NCI-H748 treated with DMSO at 0.1 percent for 48 hours (cell line): ENCODE measurements around the gene KLK6.

Experiments used
- DNase-seq: peaks from one replicate; lab custom pipeline; 2025; lab: John Stamatoyannopoulos, UW

Gene KLK6

DNA sequence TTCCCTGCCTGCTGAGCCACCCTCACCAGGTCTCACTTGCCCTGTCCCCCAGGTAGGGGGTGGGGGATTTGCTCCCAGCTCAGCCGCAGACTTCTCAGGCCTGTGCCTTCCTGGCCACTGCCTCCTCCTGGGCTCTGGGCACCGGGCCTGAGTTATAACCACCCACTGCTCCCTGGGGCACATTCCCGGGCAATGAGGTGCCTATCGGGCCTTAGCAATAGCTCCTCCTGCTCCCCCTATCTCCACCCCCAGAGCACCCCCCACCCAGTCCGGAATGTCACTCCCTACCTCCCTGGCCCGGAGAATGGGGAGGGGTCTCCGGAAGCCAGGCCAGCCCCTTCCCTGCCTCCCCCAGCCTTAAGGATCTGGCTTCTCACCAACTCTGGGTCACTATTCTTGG is 16.5 kb downstream of the KLK6 start, which contains the start of gene KLK5:
Gene KLK5 (minus strand): TSS at position 129 of the 400 bp plus-strand sequence. CDS start 381 bp downstream, outside the sequence.
- no peak for DNase-seq

DNA sequence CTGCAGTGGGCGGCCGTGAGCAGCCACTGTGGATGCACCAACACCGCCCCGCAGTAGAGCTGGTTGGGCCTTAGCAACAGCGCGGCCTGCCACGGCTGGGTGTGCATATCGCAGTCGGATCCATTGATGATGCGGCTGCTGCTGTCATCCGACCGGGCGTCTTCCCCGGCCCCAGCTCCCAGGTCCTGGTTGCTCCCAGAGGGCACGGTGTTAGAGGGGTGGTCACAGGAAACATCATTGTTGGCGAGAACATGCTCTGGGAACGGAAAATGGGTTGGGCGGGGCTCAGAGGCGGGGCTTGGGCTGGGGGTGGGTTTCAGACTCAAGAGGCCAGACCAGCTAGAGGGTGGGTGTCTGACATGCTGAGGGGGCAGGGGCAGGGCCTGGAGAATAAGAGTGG is 19.5 kb downstream of the KLK6 start:
- no peak for DNase-seq

DNA sequence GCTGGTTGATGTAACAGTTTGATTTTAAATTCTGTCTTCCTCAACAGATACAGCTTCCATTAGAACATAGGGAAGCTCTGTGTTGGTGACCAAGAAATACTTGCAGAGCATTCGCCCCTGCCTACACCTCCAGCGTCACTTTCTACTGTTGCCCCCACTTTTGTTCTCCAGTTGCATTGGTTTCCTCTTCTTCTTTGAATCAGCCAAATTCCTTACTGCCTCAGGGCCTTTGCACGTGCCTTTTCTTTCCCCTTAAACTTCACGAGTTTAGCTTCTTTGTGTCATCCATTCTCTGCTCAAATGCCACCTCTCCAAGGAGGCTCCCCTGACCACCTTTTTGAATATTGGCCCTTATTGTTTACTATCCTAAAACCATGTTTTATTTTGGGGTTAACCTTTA is 22.3 kb downstream of the KLK6 start:
- DNase-seq = no peak

DNA sequence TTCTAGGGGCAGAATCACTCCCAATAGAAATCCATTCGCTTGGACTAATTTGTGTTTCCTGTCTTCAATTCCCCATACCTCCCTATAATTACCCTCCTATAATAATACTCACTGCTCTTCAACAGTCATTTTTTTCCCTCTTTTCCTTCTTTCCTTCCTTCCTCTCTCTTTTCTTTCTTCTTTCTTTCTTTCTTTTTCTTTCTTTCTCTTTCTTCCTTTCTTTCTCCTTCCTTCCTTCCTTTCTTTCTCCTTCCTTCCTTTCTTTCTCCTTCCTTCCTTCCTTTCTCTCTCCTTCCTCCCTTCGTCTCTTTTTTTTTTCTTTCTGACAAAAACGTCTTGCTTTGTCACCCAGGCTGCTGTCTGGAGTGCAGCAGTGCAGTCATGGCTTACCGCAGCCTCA is 24.6 kb downstream of the KLK6 start:
- no peak for DNase-seq

DNA sequence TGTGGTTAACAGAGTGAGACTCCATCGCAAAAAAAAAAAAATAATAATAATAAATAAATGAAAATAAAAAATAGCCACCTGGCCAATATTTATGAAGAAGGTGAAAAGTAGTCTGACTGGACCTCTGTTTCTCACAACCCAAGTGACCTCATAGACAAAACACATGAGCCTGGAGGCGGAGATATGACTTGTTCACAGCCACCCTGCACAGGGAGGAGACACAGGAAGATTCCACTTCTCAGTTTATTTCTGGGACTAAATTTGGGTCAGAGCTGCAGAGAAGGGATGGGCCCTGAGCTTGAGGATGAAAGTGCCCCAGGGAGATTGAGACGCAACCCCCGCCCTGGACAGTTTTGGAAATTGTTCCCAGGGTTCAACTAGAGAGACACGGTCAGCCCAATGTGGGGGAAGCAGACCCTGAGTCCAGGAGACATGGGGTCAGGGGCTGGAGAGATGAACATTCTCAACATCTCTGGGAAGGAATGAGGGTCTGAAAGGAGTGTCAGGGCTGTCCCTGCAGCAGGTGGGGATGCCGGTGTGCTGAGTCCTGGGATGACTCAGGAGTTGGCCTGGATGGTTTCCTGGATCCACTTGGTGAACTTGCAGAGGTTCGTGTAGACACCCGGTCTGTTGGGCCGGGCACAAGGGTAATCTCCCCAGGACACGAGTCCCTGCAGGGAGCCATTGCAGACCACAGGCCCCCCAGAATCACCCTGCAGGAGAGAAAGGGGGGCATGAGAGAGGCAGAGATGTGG is 26.1 kb downstream of the KLK6 start:
- DNase-seq = no peak

DNA sequence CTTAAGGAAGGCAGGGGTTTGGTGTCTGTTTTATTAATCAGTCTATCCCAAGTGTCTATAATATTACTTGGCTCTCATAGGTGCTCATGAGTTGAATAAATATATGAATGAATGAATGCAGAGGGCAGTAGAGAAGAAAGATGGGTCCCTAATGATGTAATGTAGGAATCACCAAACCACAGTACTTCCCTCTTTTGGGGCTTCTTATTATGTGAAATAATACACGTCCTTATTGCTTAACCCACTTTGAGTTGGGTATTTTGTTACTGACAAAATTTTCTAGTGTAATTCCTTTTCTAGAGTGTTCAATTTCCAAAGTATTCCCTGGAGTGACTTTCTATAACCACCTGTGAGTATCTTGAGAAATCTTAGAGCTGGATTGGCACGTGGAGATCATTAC is 29.8 kb downstream of the KLK6 start:
- DNase-seq = no peak

DNA sequence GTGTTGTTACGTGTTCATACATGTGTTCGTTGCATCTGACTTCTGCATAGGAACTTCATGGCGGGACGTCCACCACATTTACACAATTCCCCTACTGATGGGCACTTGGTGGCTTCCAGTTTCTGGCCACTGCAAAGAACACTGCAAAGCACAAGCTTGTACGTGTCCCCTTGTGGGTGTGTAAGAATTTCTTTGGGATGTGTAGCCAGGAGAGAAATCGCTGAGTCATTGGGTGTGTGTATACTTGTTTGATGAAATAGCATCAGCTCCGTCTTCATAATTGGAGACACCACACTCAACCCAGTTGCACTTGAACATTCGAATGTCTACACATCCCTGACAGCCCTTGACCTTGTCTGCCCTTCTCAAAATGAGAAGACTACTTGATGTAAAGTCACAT is 35.8 kb downstream of the KLK6 start:
- no peak for DNase-seq

DNA sequence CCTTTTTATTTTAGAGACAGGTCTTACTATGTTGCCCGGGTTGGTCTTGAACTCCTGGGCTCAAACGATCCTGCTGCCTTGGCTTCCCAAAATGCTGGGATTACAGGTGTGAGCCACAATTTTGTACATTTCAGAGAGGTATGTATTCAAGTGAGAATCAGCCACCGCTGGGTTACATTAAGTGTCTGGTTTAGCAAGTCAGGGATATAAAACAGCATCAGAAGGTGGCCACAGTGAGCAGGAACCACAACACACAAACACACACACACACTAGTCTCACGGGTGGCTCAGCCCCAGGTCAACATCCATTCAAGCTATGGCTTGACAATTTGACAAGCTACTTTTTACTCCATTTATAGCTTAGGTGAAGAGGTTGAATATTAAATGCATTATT is 36.7 kb downstream of the KLK6 start:
- no peak for DNase-seq

DNA sequence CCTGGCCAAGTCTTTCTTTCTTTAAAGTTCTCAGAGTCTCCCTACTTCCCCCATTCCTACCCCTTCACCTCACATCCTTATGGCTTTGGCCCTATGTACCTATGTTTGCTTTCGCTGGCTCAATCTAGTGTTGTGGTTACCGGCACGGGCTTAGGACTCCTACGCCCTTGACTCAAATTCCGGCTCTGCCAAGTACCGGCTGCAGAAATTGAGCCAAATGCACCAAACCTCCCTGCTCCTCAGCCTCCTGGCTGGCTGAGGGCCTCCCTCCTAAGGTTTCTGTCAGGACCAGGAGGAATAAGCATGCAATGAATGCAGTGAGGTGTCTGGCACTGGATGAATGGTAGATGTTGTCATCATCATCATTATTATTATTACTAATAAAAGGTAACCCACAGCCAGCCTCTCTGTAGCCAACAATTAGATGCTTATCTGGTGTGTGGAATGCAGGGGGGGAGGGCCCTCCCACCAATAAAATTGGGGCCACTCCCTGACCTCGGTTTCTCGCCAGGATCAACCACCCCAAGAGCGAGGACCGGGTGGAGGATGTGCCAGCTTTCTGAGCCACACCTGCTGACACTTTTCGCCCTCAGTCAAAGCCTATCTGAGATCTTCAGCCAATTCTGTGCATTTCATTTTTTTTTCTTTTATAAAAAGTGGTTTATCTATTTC is 37.2 kb downstream of the KLK6 start:
- no peak for DNase-seq

DNA sequence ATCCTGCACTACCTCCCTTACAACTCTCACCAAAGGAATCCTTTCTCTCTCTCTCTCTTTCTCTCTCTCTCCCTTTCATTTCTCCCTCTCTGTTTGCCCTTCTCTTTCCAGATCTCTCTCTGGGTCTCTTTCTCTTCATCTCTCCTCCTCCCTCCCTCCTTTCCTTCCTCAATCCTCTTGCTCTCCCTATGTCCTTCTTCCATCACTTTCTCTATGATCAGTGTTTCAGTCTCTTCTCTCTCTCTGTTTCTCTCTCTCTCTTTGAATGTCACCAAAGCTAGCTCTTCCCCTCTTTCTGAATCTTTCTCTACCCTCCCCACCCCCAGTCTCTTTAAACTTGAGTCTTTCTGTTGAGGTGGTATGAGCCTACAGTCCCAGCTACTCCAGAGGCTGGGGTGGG is 38.4 kb downstream of the KLK6 start:
- DNase-seq = no peak

DNA sequence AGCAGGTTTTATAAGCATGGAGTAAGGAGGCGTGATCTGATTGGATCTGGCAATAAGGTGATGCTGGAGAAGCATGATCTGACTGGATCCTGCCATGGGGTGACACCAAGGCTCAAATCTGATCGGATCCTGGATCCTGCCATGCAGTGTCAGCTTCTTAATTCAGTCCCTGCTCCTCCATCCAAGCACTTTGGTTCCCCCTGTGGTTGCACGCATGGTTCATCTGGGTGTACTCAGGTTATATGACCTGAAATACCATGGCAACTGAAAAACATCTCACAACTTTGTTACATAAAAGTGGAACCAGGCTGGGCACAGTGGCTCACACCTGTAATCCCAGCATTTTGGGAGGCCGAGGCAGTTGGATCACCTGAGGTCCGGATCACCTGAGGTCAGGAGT is 40.6 kb downstream of the KLK6 start:
- no peak for DNase-seq

DNA sequence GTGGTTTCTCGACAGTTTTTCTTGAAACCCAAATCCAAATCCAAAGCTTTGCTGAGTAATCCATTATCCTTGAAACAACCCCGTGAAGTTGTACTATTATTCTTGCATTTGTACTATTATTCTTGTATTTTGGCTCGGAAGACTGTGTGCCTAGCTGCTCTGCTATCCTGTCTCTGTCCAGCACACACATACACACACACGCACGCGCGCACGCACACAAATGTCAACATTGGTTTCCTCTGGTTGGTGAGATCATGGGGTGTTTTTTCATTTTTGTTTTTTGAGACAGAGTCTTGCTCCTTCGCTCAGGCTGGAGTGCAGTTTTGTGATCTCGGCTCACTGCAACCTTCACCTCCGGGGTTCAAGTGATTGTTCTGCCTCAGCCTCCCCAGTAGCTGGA is 43.2 kb downstream of the KLK6 start:
- no peak for DNase-seq

DNA sequence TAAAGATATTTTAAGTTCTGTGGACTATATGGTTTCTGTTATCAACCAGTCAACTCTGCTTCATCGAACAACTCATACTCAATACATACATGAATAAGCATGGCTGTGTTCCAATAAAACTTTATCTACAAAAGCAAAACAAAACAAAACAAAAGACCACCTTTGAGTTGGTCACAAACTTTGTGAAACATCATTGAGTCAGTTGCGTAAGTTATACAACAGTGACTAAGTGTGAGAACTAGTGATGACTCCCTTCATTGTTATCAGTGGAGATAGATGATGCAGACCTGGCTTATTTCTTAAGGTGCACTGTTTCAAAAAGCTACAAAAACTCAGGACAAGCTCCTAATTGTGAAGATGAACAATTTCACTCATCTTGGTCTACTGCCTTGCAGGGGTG is 43.7 kb downstream of the KLK6 start:
- DNase-seq = no peak

DNA sequence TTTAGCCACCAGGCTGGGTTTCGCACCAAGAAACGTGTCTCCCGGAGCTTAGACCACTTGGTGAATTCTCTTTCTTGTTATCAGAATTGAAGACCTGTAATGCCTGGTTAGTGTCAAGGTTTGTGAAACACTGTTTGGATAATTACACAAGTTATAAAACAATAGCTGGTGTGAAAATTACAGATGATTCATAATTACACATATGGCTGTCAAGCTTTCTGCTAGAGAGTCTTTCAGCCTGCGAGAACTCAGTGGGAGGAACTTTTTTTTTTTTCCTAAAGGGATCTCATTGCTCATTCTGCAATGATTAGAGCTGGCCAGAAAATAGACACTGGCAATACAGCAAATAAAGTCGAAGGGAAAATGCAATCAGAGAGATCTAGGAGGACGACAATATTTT is 44.8 kb downstream of the KLK6 start:
- no peak for DNase-seq

DNA sequence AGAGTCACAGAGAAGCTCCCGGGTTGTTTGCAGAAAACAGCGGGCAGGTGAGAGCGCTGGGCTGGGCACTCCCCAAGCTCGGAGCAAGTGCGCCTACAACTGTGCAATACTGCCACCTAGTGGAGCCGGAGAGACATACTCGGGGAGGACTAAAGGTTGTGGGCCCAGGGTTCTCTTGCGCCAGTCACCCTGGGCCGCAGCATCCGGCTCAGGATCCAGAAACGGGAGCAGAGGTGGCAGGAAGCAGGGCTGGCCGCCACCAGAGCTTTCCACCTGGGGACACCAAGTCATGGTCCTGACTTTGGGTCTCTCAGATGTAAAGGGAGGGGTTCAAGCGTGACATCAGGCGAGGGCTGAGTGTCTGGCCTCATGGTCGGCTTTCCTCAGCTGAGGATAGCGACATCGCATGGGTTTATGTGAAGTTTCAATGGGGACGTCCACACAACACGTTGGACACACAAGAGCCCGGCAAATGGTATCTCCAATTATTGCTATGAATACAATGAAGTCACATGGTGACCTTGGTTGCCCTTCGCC is 47.0 kb downstream of the KLK6 start:
- DNase-seq = peak; percentile 90

DNA sequence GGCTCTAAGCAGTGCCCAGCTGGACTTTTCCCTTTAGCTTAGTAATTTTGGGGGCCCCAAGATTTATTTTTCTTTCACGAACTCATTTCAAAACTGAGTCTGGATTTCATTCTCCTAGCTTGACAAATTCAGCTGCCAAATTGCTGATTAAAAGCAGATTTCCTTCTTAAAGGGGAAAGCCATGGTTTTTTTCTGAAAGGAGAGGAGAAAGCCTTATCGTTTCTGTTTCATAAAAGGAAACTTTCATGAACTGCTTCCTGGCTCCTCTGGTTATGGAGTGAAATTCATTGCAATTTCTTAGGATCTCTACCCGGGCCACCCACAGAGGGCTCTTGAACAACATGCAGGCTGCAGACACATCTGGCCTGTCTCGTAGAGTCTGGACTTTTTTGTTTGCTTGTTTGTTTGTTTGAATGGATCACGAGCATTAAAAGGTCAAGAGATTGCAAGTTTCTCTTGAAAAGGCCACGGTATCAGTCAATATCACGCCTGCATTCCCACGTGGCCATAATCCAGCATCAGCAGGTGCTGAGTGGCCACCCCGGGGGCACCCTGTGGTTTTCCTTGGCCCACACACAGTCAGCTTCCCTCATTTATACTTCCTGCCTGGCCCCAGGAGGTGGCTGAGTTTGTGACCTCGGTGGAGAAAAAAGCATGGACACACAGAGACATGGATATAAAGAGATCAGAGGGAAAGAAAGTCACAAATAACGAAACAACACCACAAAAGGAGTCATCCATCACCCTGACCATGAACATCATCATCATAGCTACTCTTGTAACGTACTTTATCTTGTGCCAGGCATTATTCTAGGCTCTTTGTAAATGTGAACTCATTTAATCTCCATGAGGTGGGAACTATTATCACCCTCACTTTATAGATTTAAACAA is 47.7 kb downstream of the KLK6 start:
- peak; percentile 81 for DNase-seq

DNA sequence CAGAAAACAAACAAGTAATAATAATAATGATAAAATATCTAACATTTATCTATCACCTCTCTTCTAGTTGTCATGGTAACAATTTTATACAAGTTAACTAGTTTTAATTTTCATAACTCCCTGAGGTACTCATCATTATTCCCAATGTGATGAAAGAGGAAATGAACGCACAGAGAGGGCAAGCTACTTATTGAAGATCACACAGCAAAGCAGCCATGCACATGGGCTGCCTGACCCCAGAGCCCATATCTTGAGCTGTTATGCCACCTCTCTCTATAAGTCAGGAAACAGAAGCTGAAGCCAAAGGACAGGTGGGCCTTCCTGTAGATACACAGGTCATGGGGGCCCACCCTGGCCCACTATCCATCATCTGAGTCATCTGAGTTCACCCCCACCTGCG is 53.3 kb downstream of the KLK6 start:
- DNase-seq = no peak

DNA sequence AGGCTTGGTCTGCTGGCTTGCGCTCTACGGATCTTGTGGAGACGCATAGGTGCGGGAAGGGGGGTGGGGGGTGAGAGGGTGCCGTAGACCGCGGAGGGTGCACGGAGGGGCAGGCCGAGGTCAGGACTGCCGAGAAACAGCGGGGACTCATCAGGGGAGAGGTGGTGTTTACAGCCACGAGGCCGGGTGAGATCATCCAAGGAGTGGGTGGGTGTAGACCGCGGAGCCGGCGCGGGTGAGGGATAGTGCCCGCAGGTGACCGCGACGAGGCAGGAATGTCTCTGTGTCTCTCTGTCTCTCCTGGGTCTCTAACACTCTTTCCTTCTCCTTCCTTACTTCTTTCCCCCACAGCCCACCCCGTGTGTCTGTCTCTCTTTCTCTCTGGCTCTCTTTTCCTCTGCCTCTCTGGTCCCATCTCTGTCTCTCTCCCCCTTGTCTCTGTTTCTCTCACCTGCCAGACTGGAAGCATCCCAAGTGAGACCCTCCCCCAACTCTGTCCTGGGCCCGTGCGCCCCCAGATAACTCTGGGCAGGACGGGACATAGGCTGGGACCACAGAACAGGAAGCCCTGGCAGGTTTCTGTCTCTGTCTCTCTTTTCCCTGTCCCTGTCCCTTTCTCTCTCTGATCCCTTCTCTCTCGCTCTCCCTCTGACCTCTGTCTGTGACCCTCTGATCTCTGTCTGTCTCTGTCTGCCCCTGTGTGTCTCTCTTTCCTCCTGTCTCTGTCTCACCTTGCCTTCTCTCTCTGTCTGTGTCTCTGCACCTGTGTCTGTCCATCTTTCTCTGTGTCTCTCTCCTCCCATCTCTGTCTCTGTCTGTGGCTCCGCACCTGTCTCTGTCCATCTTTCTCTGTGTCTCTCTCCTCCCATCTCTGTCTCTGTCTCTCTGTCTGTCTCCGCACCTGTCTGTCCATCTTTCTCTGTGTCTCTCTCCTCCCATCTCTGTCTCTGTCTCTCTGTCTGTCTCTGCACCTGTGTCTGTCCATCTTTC is 56.4 kb downstream of the KLK6 start:
- DNase-seq = no peak

DNA sequence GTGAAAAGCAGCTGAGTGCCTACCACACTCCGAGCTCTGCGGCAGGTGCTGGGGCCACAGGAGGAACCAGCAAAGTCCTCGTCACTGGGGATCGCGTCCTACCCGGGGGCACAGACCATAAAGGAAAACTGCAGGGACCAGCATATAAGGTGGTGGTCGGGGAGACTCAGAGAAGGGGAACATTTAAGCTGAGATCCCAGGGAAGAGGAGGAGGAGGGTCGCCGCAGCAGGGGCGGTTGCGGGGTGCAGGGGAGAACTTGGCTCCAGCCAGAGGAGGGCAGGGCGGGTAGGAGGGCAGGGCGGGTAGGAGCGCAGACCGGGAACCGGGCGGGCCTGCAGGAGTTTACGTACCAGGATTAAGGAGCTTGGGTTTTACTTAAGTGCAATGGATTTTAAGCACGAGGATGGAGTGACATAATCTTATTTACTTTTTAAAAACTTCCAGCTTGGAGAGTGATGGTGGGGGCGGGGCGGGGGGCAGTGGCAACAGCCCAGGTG is 57.2 kb downstream of the KLK6 start:
- no peak for DNase-seq

DNA sequence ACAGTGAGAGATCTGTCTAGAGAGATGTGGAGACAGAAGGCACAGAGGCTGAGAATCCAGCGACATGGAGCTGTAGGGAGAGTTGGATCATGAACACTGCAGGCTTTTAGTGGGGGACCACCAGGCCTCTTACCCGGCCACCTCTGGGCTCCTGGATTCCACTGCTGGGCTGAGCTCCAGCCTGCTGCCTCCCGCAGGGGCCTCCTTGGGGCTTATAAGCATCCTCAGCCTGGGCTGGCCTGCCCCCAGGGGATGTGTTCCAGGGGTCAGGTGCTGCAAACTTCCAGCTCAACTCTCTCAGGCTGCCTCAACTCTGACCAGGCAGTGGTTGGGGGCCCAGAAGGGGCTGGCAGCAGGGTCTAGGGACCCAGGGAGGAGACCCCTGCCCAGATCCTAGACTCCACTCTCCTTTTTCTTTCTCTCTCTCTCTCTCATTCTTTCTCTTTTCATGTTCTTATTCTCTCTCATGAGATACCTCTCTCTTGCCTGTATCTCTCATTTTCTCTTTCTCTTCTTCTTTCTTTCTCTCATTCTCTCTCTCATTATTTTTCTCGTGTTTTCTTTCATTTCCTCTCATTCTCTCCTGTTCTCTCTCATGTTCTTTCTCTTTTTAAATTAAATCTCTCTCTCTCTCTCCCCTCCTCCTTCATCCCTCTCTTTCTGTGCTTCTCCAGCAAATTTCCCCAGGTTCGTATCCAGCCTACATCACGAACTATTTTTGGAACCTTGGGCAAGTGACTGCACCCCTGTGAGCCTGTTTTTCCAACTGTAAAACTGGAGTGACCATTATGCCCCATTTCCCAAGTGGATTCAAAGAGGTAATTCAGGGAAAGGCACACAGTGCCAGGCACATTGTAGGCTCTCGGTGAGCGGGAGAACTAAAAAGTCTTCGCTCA is 57.9 kb downstream of the KLK6 start, which contains the start of gene KLK4:
Gene KLK4 (minus strand): TSS at position 190 of the 896 bp plus-strand sequence. CDS start 657 bp downstream, outside the sequence.
- DNase-seq = no peak
